Mucosa of descending colon (tissue), 3 donors: ENCODE data around the gene SUCLG2. TPM values are rescaled to one million over a fixed set of nuclear protein-coding genes. Genes with fewer than 3 reads are reported as not detected.

Source experiments
- ATAC-seq: fragments of 200-7000 bp; cut with Tn5 transposase; one replicate; pipeline ENCODE4 v1.9.1; 2020; ENCODE audit warnings: mild to moderate bottlenecking, moderate library complexity
- DNase-seq, 3 donors: peaks; one replicate each; pipeline ENCODE4 v3.0.0-alpha.2; 2020
- H3K36me3 ChIP-seq: fragments of 200-600 bp; one replicate; pipeline ENCODE4 v1.8.0; 2021; ENCODE audit warnings: low read depth, mild to moderate bottlenecking
- H3K4me1 ChIP-seq: fragments of 200-600 bp; one replicate; pipeline ENCODE4 v1.8.0; 2021; ENCODE audit warnings: low read depth, mild to moderate bottlenecking
- H3K4me3 ChIP-seq: fragments of 200-600 bp; one replicate; pipeline ENCODE4 v1.8.0; 2021; ENCODE audit warnings: mild to moderate bottlenecking
- H3K9me3 ChIP-seq: fragments of 200-600 bp; one replicate; pipeline ENCODE4 v1.8.0; 2021; ENCODE audit warnings: mild to moderate bottlenecking
- CTCF ChIP-seq: fragments of 200-600 bp; IDR thresholded peaks from one replicate; pipeline ENCODE4 v1.8.0; 2022; ENCODE audit warnings: antibody characterized with exemption, mild to moderate bottlenecking
- intact Hi-C, 2 donors: fragments of 100-400 bp; cut with DNase I in 1 of 2; cut with micrococcal nuclease in 1 of 2; formaldehyde crosslinking; loops; one replicate each; pipeline versions ENCODE4 v1.11.0 to v1.11.1; 2022; cut with DNase I, micrococcal nuclease
- total RNA-seq, 3 donors: library from RNA; stranded (reverse); fragmentation: NEBNext Ultra II Directional in 2 of 3; extraction: Animal tissue kit (Norgen Biotek cat#: 25700) in 2 of 3; gene quantifications; one replicate each; pipeline versions ENCODE4 v1.2.1 to v1.2.4, GENCODE V29; 2021 to 2023
- donor health status: DM: no; HTN: no; CAD: no; lungs with moderate emphysema.
- donor health status: DM: no; HTN: no; CAD: no.
- donor health status: DM: no; HTN: yes; CAD: no.

Gene SUCLG2
- total RNA-seq, 3 donors from 2014 or later, result 136 to 238 (median 153) TPM

- ATAC-seq, result no peak
- H3K36me3 ChIP-seq, result no peaks in the 10 kb centered on the region
- H3K4me1 ChIP-seq, result no peaks in the 10 kb centered on the region
Observed at GRCh38 chr3:67637255-67637900, 17.0 kb downstream of the SUCLG2 start.

DNA sequence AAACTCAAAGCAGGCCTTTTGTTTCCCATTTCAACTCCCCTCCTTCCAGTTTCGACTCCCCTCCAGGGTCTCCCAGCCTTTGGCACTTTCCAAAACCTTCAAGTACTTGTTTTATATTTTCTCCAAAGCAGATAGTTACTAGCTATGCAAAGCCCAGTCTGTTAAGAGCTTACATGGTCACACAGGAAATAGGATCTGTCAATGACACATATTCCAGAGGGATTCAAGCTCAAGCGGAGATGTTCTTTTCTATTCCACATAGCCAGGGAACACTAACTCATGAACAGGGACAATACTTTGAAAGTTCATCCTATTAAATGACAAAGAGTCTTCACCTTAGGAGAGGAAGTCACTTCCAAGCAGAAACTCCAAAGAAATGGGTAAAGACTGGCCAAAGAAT lies 18.6 kb downstream of the SUCLG2 start:
- DNase-seq, result no peak
- no peaks in the 10 kb centered on the region for H3K36me3 ChIP-seq
- no peak overlapping the region for H3K4me3 ChIP-seq
- H3K9me3 ChIP-seq, result no peaks in the 10 kb centered on the region
- intact Hi-C loops, result no loop called here
- H3K4me1 ChIP-seq, result no peaks in the 10 kb centered on the region
- no peak for TF ChIP-seq CTCF
- ATAC-seq, result no peak

More at GRCh38 chr3:67637255-67637900, 17.0 kb downstream of the SUCLG2 start:
- TF ChIP-seq CTCF, result no peak
- Histone ChIP-seq H3K9me3 (no peaks in the 10 kb centered on the region), H3K4me3 (no peak overlapping the region)
- intact Hi-C loops, result no loop called here
- DNase-seq, result no peak

DNA sequence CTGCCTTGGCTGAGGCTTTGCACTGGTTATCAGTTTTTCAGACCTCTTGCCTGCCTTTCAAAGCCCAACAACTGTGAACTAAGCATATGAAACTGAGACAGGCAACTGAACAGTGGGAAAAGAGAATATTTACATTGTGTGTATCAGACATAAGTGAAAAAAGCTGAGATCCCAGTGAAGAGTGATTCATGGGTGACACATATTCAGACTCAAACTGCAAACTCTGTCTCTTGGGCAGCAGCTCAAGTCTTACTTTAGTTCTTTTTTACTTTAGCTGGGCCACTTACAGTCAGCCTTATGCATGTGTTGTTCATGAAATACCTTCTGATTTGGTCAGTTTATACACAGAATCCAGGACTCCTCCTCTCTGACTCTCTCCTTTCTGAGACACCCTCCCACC lies 19.2 kb downstream of the SUCLG2 start:
- ATAC-seq (no peak), DNase-seq (no peak)
- Histone ChIP-seq H3K36me3 (no peaks in the 10 kb centered on the region), H3K9me3 (no peaks in the 10 kb centered on the region), H3K4me3 (no peak overlapping the region), H3K4me1 (no peaks in the 10 kb centered on the region)
- no peak for TF ChIP-seq CTCF
- intact Hi-C loops, result no loop called here

DNA sequence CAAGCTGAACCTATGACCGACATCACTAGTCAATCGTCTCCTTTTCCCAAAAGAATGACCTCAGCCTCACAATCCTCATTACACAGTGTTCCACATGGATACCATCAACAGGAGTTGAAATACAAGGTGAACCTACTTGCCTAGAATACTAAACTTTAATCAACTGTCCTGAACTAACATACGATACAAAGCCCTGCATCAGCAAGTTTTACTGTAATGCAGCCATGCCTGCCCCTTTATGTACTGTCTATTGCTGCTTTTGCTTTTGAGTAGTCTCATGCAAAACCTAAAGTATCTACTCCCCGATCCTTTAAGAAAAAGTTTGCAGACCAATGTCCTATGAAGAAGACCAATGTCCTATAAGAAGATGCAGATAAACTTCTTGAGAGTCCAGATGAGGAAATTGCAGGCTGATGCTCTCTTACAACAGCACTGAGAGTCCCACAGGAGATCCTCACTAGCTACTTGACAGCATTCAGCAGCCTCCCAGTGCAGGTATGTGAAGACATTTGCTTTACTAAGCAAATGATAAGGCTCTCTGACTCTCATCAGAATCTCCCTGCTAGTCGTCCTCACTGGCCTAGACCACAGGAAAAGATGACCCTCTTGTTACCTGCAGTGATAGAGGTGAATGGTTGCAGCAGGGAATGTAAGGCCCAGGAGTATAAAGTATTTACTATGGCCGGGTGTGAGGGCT lies 23.6 kb downstream of the SUCLG2 start:
- Histone ChIP-seq H3K9me3 (no peaks in the 10 kb centered on the region), H3K4me1 (no peaks in the 10 kb centered on the region), H3K36me3 (no peaks in the 10 kb centered on the region), H3K4me3 (no peak overlapping the region)
- no peak for DNase-seq
- TF ChIP-seq CTCF, result no peak
- ATAC-seq, result no peak
- intact Hi-C loops, result no loop called here

GRCh38 chr3:67624687-67625086 lies 29.7 kb downstream of the SUCLG2 start:
- Histone ChIP-seq H3K9me3 (no peaks in the 10 kb centered on the region), H3K36me3 (no peaks in the 10 kb centered on the region), H3K4me3 (no peak overlapping the region), H3K4me1 (no peaks in the 10 kb centered on the region)
- intact Hi-C loops, result no loop called here
- no peak for TF ChIP-seq CTCF
- DNase-seq (no peak), ATAC-seq (no peak)
